RPMI8226 (cell line): ENCODE measurements around the gene RMND5B.
"Not testable (repeated sequence)": the region's sequence is repeated elsewhere in the genome, so short reads cannot be mapped to it uniquely, and the experiment has no call there.

ENCODE experiments used
- DNase-seq: peaks from one replicate; pipeline ENCODE4 v3.0.0-alpha.2; 2015

The RMND5B gene

GRCh38 chr5:178114325-178115135 lies 16.3 kb upstream of the RMND5B start:
- DNase-seq, result peak; percentile 68

GRCh38 chr5:178115136-178115813 lies 15.5 kb upstream of the RMND5B start:
- DNase-seq, result no peak

GRCh38 chr5:178115814-178116142 lies 15.0 kb upstream of the RMND5B start:
- no peak for DNase-seq

GRCh38 chr5:178116143-178116885 lies 14.5 kb upstream of the RMND5B start:
- DNase-seq, result peak; percentile 26

- DNase-seq, result no peak
Observed at GRCh38 chr5:178117923-178118701, 12.7 kb upstream of the RMND5B start.

- DNase-seq, result no peak
Observed at GRCh38 chr5:178119915-178120606, 10.8 kb upstream of the RMND5B start.

GRCh38 chr5:178120607-178121357 lies 10.0 kb upstream of the RMND5B start:
- peak; percentile 99 for DNase-seq

- peak; percentile 84 for DNase-seq
Observed at GRCh38 chr5:178121391-178122276, 9.2 kb upstream of the RMND5B start.

GRCh38 chr5:178122346-178122745 lies 8.5 kb upstream of the RMND5B start:
- no peak for DNase-seq

- DNase-seq, result no peak
Observed at GRCh38 chr5:178123094-178123965, 7.5 kb upstream of the RMND5B start.

GRCh38 chr5:178123966-178124925 lies 6.6 kb upstream of the RMND5B start:
- no peak for DNase-seq

- DNase-seq, result no peak
Observed at GRCh38 chr5:178125253-178125906, 5.4 kb upstream of the RMND5B start.

GRCh38 chr5:178126556-178126955 lies 4.3 kb upstream of the RMND5B start:
- DNase-seq, result no peak

GRCh38 chr5:178127300-178128009 lies 3.4 kb upstream of the RMND5B start:
- peak; percentile 39 for DNase-seq

GRCh38 chr5:178129296-178129695 lies 1.5 kb upstream of the RMND5B start:
- no peak for DNase-seq

- DNase-seq, result not testable (repeated sequence)
Observed at GRCh38 chr5:178130234-178130575, 609 bp upstream of the RMND5B start.

- DNase-seq, result no peak
Observed at GRCh38 chr5:178131446-178131996, 707 bp downstream of the RMND5B start.
